Esophagus muscularis mucosa (tissue), 4 donors: ENCODE data around the gene CRISPLD2. TPM values are rescaled to one million over a fixed set of nuclear protein-coding genes. Genes with fewer than 3 reads are reported as not detected.
A peak's percentile ranks its signal among the peaks of the same experiment; 100 is the strongest.

Source experiments
- DNase-seq: peaks from one replicate; pipeline ENCODE4 v3.0.0-alpha.2; 2017; ENCODE audit errors: extremely low spot score
- H3K27ac ChIP-seq, 4 donors: fragments of 200-600 bp; sonication (generic); replicated peaks in 1 of 4; 1 replicate in 3 of 4; 2 replicates in 1 of 4; pipeline ENCODE4 v1.5.1; 2016 to 2019; ENCODE audit warnings: mild to moderate bottlenecking in 1 of 4
- H3K27me3 ChIP-seq, 4 donors: fragments of 200-600 bp; sonication (generic); one replicate each; pipeline versions ENCODE4 v1.5.1 to v1.6.0; 2016 to 2019
- H3K36me3 ChIP-seq, 4 donors: fragments of 200-600 bp; sonication (generic); one replicate each; pipeline ENCODE4 v1.5.1; 2016 to 2019
- H3K4me1 ChIP-seq, 4 donors: fragments of 200-600 bp; sonication (generic); one replicate each; pipeline ENCODE4 v1.5.1; 2016 to 2019
- H3K4me3 ChIP-seq, 4 donors: fragments of 200-600 bp; sonication (generic); 1 replicate in 2 of 4; 2 replicates in 2 of 4; pipeline ENCODE4 v1.5.1; 2016 to 2019; ENCODE audit warnings: mild to moderate bottlenecking in 4 of 4, moderate library complexity in 1 of 4
- H3K9me3 ChIP-seq, 4 donors: fragments of 200-600 bp; sonication (generic); 1 replicate in 3 of 4; 2 replicates in 1 of 4; pipeline ENCODE4 v1.5.1; 2016 to 2019
- EP300 ChIP-seq: sonication (generic); formaldehyde crosslinking; IDR thresholded peaks from one replicate; pipeline ENCODE4 v1.6.1; 2017; ENCODE audit warnings: antibody characterized with exemption
- POLR2A ChIP-seq: fragments of 450-650 bp; IDR thresholded peaks from one replicate; pipeline ENCODE4 v1.6.1; 2017; ENCODE audit warnings: antibody characterized with exemption, moderate library complexity, mild to moderate bottlenecking, low read depth
- POLR2AphosphoS5 ChIP-seq, 2 donors: sonication (generic); formaldehyde crosslinking; IDR thresholded peaks; one replicate each; pipeline ENCODE4 v1.6.1; 2017; ENCODE audit warnings: antibody characterized with exemption in 2 of 2
- WGBS: methylation state at CpG from one replicate; pipeline ENCODE4 v1.1.5; 2018; 5-methylcytosine and 5-hydroxymethylcytosine counted together
- intact Hi-C: fragments of 100-400 bp; cut with DNase I; formaldehyde crosslinking; loops from one replicate; pipeline ENCODE4 v1.15.1; 2023
- total RNA-seq, 4 donors: library from RNA; depleted of rRNA; stranded (reverse); fragments of >200 nt; gene quantifications; one replicate each; pipeline versions ENCODE4 v1.1.0 to v1.2.1, GENCODE V29; 2016
- TF ChIP-seq, protein P1 (sequence below), 3 experiments: fragments of 200-600 bp in 2 of 3; fragments of 450-650 bp in 1 of 3; sonication (generic) in 2 of 3; IDR thresholded peaks; one replicate each; pipeline ENCODE4 v1.5.1; 2017 to 2019; ENCODE audit warnings: antibody characterized with exemption in 3 of 3, mild to moderate bottlenecking in 2 of 3, moderate library complexity in 1 of 3

Gene CRISPLD2
- total RNA-seq, 4 donors from 2014 or later: 230 to 568 (median 289) TPM

- Histone ChIP-seq H3K4me3 (no peak overlapping the region), H3K9me3 (no peaks in the 10 kb centered on the region), H3K27ac (peak overlapping the region in 1 of 4 donors; percentile 38), H3K4me1 (peaks cover 15 to 51% (median 44%) of the 10 kb centered on the region in 4 donors), H3K27me3 (no peaks in the 10 kb centered on the region), H3K36me3 (no peaks in the 10 kb centered on the region)
- WGBS: 70% methylated on average over 7 of the region's 7 CpGs
- TF ChIP-seq POLR2A: no peak
- no peak for TF ChIP-seq EP300
- TF ChIP-seq, protein P1, sequence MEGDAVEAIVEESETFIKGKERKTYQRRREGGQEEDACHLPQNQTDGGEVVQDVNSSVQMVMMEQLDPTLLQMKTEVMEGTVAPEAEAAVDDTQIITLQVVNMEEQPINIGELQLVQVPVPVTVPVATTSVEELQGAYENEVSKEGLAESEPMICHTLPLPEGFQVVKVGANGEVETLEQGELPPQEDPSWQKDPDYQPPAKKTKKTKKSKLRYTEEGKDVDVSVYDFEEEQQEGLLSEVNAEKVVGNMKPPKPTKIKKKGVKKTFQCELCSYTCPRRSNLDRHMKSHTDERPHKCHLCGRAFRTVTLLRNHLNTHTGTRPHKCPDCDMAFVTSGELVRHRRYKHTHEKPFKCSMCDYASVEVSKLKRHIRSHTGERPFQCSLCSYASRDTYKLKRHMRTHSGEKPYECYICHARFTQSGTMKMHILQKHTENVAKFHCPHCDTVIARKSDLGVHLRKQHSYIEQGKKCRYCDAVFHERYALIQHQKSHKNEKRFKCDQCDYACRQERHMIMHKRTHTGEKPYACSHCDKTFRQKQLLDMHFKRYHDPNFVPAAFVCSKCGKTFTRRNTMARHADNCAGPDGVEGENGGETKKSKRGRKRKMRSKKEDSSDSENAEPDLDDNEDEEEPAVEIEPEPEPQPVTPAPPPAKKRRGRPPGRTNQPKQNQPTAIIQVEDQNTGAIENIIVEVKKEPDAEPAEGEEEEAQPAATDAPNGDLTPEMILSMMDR (IDR thresholded peaks at IDR 0.05): no peak
- TF ChIP-seq POLR2AphosphoS5 (IDR thresholded peaks at IDR 0.05): no peak
- intact Hi-C loops: no loop called here
- DNase-seq: no peak
Observed at GRCh38 chr16:84919269-84919668, 99.5 kb downstream of the CRISPLD2 start.

GRCh38 chr16:84919708-84920107 lies 99.9 kb downstream of the CRISPLD2 start:
- Histone ChIP-seq H3K36me3 (no peaks in the 10 kb centered on the region), H3K27ac (peak overlapping the region in 1 of 4 donors; percentile 38), H3K27me3 (no peaks in the 10 kb centered on the region), H3K4me3 (no peak overlapping the region), H3K4me1 (peaks cover 15 to 51% (median 44%) of the 10 kb centered on the region in 4 donors), H3K9me3 (no peaks in the 10 kb centered on the region)
- intact Hi-C loops: loop anchor here (5.0 kb wide), 1 partner anchor 53 kb away; no protein-coding TSS in a partner anchor
- no peak for DNase-seq
- TF ChIP-seq EP300: no peak
- no peak for TF ChIP-seq POLR2A
- no peak for TF ChIP-seq POLR2AphosphoS5 (IDR thresholded peaks at IDR 0.05)
- TF ChIP-seq, protein P1 (IDR thresholded peaks at IDR 0.05): no peak
- 67% methylated on average over 5 of the region's 13 CpGs for WGBS

DNA sequence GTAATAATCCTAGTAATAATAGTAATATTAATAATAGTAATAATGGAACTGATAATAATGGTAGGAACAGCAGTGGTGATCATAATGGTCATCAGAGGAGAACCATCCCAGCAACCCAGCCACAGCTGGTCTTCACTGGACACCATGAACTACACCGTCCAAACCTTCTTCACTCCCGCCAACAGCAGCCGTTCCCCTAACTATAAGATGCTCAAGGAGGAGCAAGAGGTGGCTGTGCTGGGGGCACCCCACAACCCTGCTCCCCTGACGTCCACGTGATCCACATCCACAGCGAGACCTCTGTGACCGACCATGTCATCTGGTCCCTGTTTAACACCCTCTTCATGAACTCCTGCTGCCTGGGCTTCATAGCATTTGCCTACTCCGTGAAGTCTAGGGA lies 100.5 kb downstream of the CRISPLD2 start:
- no peaks in the 10 kb centered on the region for H3K9me3 ChIP-seq
- no peaks in the 10 kb centered on the region for H3K36me3 ChIP-seq
- 92% methylated on average over 8 of the region's 8 CpGs for WGBS
- peaks cover 15 to 51% (median 45%) of the 10 kb centered on the region in 4 donors for H3K4me1 ChIP-seq
- H3K27me3 ChIP-seq: no peaks in the 10 kb centered on the region
- TF ChIP-seq, protein P1 (IDR thresholded peaks at IDR 0.05): no peak
- no peak for TF ChIP-seq EP300
- TF ChIP-seq POLR2A: no peak
- no peak for TF ChIP-seq POLR2AphosphoS5 (IDR thresholded peaks at IDR 0.05)
- no peak overlapping the region for H3K4me3 ChIP-seq
- intact Hi-C loops: loop anchor here (5.0 kb wide), 1 partner anchor 52 kb away; no protein-coding TSS in a partner anchor
- DNase-seq: no peak
- H3K27ac ChIP-seq: no peak overlapping the region

DNA sequence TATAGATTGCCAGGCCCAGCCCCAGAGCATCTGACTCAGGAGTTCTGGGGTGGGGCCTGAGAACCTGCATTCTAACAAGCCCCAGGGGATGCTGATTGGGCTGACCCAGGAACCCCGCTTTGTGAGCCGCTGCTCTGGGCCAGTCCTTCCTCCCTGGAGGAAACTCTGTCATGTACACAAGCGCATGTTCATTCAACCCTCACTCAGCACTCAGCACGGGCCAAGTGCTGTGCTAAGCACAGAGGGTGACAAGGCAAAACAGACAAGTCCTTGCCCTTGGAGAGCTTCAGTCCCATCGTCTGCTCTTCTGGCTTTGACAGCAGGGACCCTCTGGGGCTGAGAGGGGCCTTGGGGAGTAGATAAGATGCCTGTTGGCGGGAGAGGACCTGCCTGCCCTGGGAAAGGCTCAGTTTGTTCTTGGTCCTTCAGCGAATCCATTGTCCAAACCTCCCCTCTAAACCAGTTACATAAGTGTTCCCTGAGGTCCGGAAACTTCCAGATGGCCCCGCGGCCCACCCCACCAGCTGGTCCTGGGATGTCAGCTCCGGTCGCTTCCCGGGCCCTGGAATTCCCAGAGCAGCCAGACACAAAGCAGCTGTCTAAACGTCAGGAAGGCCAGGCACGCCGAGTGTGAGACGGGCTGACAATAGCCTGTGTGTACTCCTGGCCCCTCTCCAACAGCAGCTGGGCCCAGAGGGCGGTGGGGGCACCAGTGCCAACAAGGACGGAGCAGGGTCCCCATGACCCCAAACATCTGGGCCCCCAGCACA lies 102.8 kb downstream of the CRISPLD2 start:
- intact Hi-C loops: loop anchor here (5.0 kb wide), 1 partner anchor 50 kb away; no protein-coding TSS in a partner anchor
- H3K27me3 ChIP-seq: no peaks in the 10 kb centered on the region
- no peak overlapping the region for H3K4me3 ChIP-seq
- no peaks in the 10 kb centered on the region for H3K36me3 ChIP-seq
- no peak for DNase-seq
- H3K4me1 ChIP-seq: peaks cover 15 to 47% (median 43%) of the 10 kb centered on the region in 4 donors
- TF ChIP-seq, protein P1 (IDR thresholded peaks at IDR 0.05): no peak
- TF ChIP-seq POLR2AphosphoS5 (IDR thresholded peaks at IDR 0.05): peak; percentile 73 to 75
- 28% methylated on average over 15 of the region's 19 CpGs for WGBS
- H3K27ac ChIP-seq: peak overlapping the region; percentile 59 to 66 (median 64)
- no peaks in the 10 kb centered on the region for H3K9me3 ChIP-seq
